PFSK-1 (cell line): ENCODE data around the gene TRPM3.

Experiments
- POLR2AphosphoS5 ChIP-seq: IDR thresholded peaks from 2 replicates; pipeline ENCODE4 v1.6.1; 2012; ENCODE audit warnings: low read depth, mild to moderate bottlenecking, control low read depth, low read length, moderate library complexity
- TF ChIP-seq, protein P1 (sequence below), 2 experiments: IDR thresholded peaks; 2 replicates each; pipeline versions ENCODE4 v1.6.1 to v1.8.0; 2011 to 2012; ENCODE audit warnings: low read depth in 2 of 2, low read length in 2 of 2, control low read depth in 1 of 2, inconsistent platforms in 1 of 2, mild to moderate bottlenecking in 1 of 2, moderate library complexity in 1 of 2; ENCODE audit not compliant: insufficient read depth in 1 of 2

DNA sequence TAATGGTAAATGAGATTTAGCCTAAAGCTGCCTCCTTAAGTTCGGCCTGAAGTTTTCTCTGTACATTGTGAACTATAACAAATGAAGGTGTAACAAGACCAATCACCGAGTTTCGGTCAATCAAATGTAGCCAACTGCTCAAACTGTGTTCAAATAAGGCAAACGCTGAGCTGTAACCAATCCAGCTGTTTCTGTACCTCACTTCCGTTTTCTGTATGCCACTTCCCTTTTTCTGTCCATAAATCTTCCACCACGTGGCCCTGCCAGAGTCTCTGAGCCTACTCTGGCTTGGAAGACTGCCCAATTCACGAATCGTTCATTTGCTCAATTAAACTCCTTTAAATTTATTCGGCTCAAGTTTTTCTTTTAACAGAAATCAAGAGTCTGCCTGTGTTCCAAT lies 513.5 kb downstream of the TRPM3 start:
- TF ChIP-seq, protein P1, sequence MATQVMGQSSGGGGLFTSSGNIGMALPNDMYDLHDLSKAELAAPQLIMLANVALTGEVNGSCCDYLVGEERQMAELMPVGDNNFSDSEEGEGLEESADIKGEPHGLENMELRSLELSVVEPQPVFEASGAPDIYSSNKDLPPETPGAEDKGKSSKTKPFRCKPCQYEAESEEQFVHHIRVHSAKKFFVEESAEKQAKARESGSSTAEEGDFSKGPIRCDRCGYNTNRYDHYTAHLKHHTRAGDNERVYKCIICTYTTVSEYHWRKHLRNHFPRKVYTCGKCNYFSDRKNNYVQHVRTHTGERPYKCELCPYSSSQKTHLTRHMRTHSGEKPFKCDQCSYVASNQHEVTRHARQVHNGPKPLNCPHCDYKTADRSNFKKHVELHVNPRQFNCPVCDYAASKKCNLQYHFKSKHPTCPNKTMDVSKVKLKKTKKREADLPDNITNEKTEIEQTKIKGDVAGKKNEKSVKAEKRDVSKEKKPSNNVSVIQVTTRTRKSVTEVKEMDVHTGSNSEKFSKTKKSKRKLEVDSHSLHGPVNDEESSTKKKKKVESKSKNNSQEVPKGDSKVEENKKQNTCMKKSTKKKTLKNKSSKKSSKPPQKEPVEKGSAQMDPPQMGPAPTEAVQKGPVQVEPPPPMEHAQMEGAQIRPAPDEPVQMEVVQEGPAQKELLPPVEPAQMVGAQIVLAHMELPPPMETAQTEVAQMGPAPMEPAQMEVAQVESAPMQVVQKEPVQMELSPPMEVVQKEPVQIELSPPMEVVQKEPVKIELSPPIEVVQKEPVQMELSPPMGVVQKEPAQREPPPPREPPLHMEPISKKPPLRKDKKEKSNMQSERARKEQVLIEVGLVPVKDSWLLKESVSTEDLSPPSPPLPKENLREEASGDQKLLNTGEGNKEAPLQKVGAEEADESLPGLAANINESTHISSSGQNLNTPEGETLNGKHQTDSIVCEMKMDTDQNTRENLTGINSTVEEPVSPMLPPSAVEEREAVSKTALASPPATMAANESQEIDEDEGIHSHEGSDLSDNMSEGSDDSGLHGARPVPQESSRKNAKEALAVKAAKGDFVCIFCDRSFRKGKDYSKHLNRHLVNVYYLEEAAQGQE (IDR thresholded peaks at IDR 0.05; ENCODE audit: insufficient read depth in 1 of 2, low read depth in 2 of 2, low read length in 2 of 2), result no peak
- TF ChIP-seq POLR2AphosphoS5, result no peak
